ENCODE measurements around the gene TMEM212. TPM values are rescaled to one million over a fixed set of nuclear protein-coding genes. Genes with fewer than 3 reads are reported as not detected.

TMEM212 gene
- total RNA-seq, 1 experiment from 2014 or later, result not detected

GRCh38 chr3:171827836-171828458 is 15.2 kb upstream of the TMEM212 start:
- Histone ChIP-seq H3K27ac (ENCODE audit: insufficient read length, low read depth, low read length) (no peak overlapping the region), H3K23ac (ENCODE audit: insufficient read length, low read depth, low read length) (no peak overlapping the region), H3K4ac (ENCODE audit: low read depth, low read length) (no peak overlapping the region), H4K91ac (ENCODE audit: insufficient read length, low read depth, low read length) (no peak overlapping the region), H3K79me1 (ENCODE audit: insufficient read depth, low read depth, low read length, poor library complexity, severe bottlenecking) (no peaks in the 10 kb centered on the region), H3K18ac (ENCODE audit: insufficient read length, low read depth, low read length) (no peak overlapping the region), H3K4me2 (ENCODE audit: insufficient read depth, insufficient read length, low read length) (no peak overlapping the region), H2BK120ac (ENCODE audit: low read depth, low read length, poor library complexity, severe bottlenecking) (no peak overlapping the region), H2AFZ (ENCODE audit: low read length) (no peak overlapping the region), H3K14ac (ENCODE audit: insufficient read depth, low read length) (no peak overlapping the region), H3K56ac (ENCODE audit: insufficient read length, low read depth, low read length) (no peak overlapping the region), H3K27me3 (ENCODE audit: insufficient read depth, low read length) (no peaks in the 10 kb centered on the region), H2AK5ac (ENCODE audit: insufficient read length, low read length) (no peak overlapping the region), H3T11ph (ENCODE audit: low read length) (no peak overlapping the region), H2BK5ac (ENCODE audit: insufficient read length, low read length) (no peak overlapping the region), H3K4me1 (ENCODE audit: insufficient read depth, low read length) (peaks cover 12% of the 10 kb centered on the region; the same call in 1 of the 2 replicates), H2BK12ac (ENCODE audit: insufficient read length, low read depth, low read length) (no peak overlapping the region), H4K20me1 (ENCODE audit: control insufficient read depth, insufficient read depth, insufficient read length) (no peaks in the 10 kb centered on the region), H3K23me2 (ENCODE audit: insufficient read length, low read depth, low read length, poor library complexity, severe bottlenecking) (no peaks in the 10 kb centered on the region), H2BK20ac (ENCODE audit: low read depth, low read length, poor library complexity, severe bottlenecking) (no peak overlapping the region), H4K8ac (replicated peaks; ENCODE audit: insufficient read length, low read depth, low read length) (no peak overlapping the region), H4K5ac (ENCODE audit: insufficient read length, low read depth, low read length) (no peak overlapping the region), H3K9ac (ENCODE audit: extremely low read depth, insufficient read length, low read length) (no peak overlapping the region), H3K9me3 (ENCODE audit: control insufficient read depth, low read depth, low read length) (no peaks in the 10 kb centered on the region), H3K79me2 (ENCODE audit: insufficient read depth, low read length) (no peaks in the 10 kb centered on the region), H2BK15ac (ENCODE audit: low read depth, low read length) (no peak overlapping the region)
- Mint-ChIP-seq H3K27ac (no peak overlapping the region), H3K4me1 (peaks cover 27% of the 10 kb centered on the region in 2 experiments), H3K36me3 (ENCODE audit: insufficient read depth in 1 of 3, low read depth in 3 of 3) (no peaks in the 10 kb centered on the region), H3K27me3 (ENCODE audit: low read depth) (peaks cover 2% of the 10 kb centered on the region; the same call in 1 of the 2 replicates), H3K4me3 (no peak overlapping the region), H3K9me3 (no peaks in the 10 kb centered on the region)
- no peak for DNase-seq
- no peak for TF ChIP-seq CTCF (conservative IDR thresholded peaks at IDR 0.05)
- WGBS (ENCODE audit: extremely low coverage, insufficient read length, low lambda C conversion rate), result no CpG with 5 or more reads among the region's 10 CpGs

Measured in H9 (cell line).